HepG2 (cell line): ENCODE measurements around the gene PIK3IP1. TPM values are rescaled to one million over a fixed set of nuclear protein-coding genes. Genes with fewer than 3 reads are reported as not detected.

Source experiments
- ATAC-seq: fragments of 200-7000 bp; cut with Tn5 transposase; 3 replicates; pipeline ENCODE4 v1.9.1; 2020; ENCODE audit warnings: mild to moderate bottlenecking, moderate library complexity
- BruUV-seq: library from RNA; stranded (reverse); fragments of 400-500 nt; replicated peaks from 2 replicates; lab custom pipeline; 2021; lab: Mats Ljungman, UMichigan
- CTCF ChIA-PET: fragments of 300-600 bp; formaldehyde crosslinking; extraction: SDS; loops from one replicate; lab custom pipeline; 2021; ENCODE audit warnings: low total read pairs, inconsistent platforms, low intra/inter-chr PET ratio; lab: Yijun Ruan, JAX
- POLR2A ChIA-PET: fragments of 350-600 bp; sonication (Branson Sonifier 250); formaldehyde crosslinking; loops from one replicate; lab custom pipeline; 2020; ENCODE audit warnings: antibody characterized with exemption, inconsistent platforms; lab: Yijun Ruan, JAX
- DNase-seq: peaks from one replicate; pipeline ENCODE4 v3.0.0-alpha.2; 2015; ENCODE audit warnings: low spot score
- FAIRE-seq: peaks from 3 replicates; lab custom pipeline; 2011; peaks lifted over from hg19 to GRCh38; lab: Jason Lieb, UNC
- H2AFZ ChIP-seq: one replicate; pipeline ENCODE4 v1.6.1; 2011; ENCODE audit warnings: low read length, inconsistent platforms
- H3K27ac ChIP-seq: fragments of 300-600 bp; 3 replicates; pipeline ENCODE4 v1.8.0; 2011; ENCODE audit warnings: mixed run types, mild to moderate bottlenecking, mixed read lengths, low read length, inconsistent platforms; ENCODE audit not compliant: insufficient read depth; ENCODE audit errors: extremely low read length
- H3K27me3 ChIP-seq, 2 experiments: fragments of 200-600 bp in 1 of 2; 2 replicates in 1 of 2; 3 replicates in 1 of 2; pipeline versions ENCODE4 v1.6.0 to v1.8.0; 2011; ENCODE audit warnings: low read length in 2 of 2, mild to moderate bottlenecking in 2 of 2, moderate library complexity in 2 of 2, inconsistent platforms in 1 of 2; ENCODE audit not compliant: insufficient read depth in 2 of 2, control insufficient read depth in 1 of 2
- H3K36me3 ChIP-seq, 2 experiments: fragments of 200-600 bp in 1 of 2; replicated peaks in 1 of 2; 2 replicates in 1 of 2; 3 replicates in 1 of 2; pipeline versions ENCODE4 v1.5.1 to v1.8.0; 2011; ENCODE audit warnings: low read length in 2 of 2, inconsistent platforms in 1 of 2; ENCODE audit not compliant: insufficient read depth in 2 of 2, control insufficient read depth in 1 of 2
- H3K4me1 ChIP-seq: 2 replicates; pipeline ENCODE4 v1.5.1; 2012; ENCODE audit warnings: low read length, inconsistent platforms; ENCODE audit not compliant: insufficient read depth
- H3K4me2 ChIP-seq: 2 replicates; pipeline ENCODE4 v1.6.0; 2011; ENCODE audit warnings: low read depth, low read length, inconsistent platforms
- H3K4me3 ChIP-seq, 3 experiments: fragments of 200-600 bp in 1 of 3; sonication (generic), shearing (Covaris generic) in 1 of 3; replicated peaks in 1 of 3; 2 replicates each; pipeline ENCODE4 v1.5.1; 2011 to 2016; ENCODE audit warnings: low read length in 3 of 3, inconsistent platforms in 2 of 3, low read depth in 2 of 3, mild to moderate bottlenecking in 2 of 3, control low read depth in 1 of 3, mixed read lengths in 1 of 3; ENCODE audit not compliant: insufficient read depth in 1 of 3
- H3K79me2 ChIP-seq: one replicate; pipeline ENCODE4 v1.6.1; 2011; ENCODE audit warnings: low read length, inconsistent platforms; ENCODE audit not compliant: insufficient read depth
- H3K9ac ChIP-seq: 2 replicates; pipeline ENCODE4 v1.6.0; 2011; ENCODE audit warnings: mild to moderate bottlenecking, low read depth, low read length, inconsistent platforms; ENCODE audit not compliant: insufficient read depth
- H3K9me3 ChIP-seq: 2 replicates; pipeline ENCODE4 v1.5.1; 2012; ENCODE audit warnings: mild to moderate bottlenecking, low read length
- H4K20me1 ChIP-seq: 2 replicates; pipeline ENCODE4 v1.6.0; 2011; ENCODE audit warnings: inconsistent platforms, mild to moderate bottlenecking, low read length, moderate library complexity; ENCODE audit not compliant: insufficient read depth
- CEBPB ChIP-seq: IDR thresholded peaks from 2 replicates; pipeline ENCODE4 v1.6.1; 2011; ENCODE audit warnings: low read depth, low read length, improper control_type of control experiment, borderline replicate concordance
- CTCF ChIP-seq: sonication (generic); formaldehyde crosslinking; IDR thresholded peaks from 2 replicates; pipeline ENCODE4 v1.5.0; 2020; ENCODE audit warnings: mild to moderate bottlenecking, missing genetic modification reagents, moderate library complexity
- MTERF4 ChIP-seq: sonication (generic); formaldehyde crosslinking; IDR thresholded peaks from 2 replicates; pipeline ENCODE4 v1.8.0; 2023; ENCODE audit warnings: mild to moderate bottlenecking, missing genetic modification reagents
- MXD1 ChIP-seq: sonication (generic); formaldehyde crosslinking; IDR thresholded peaks from 2 replicates; pipeline ENCODE4 v1.4.0; 2020; ENCODE audit warnings: mild to moderate bottlenecking, missing genetic modification reagents
- NR2F6 ChIP-seq, 2 experiments: IDR thresholded peaks; 2 replicates each; pipeline ENCODE4 v1.6.1; 2016; ENCODE audit warnings: antibody characterized with exemption in 1 of 2, mild to moderate bottlenecking in 1 of 2
- RBM22 ChIP-seq: fragments of 200-400 bp; formaldehyde crosslinking; optimal IDR thresholded peaks from 2 replicates; pipeline ENCODE3; 2017; ENCODE audit warnings: mild to moderate bottlenecking, low read length, moderate library complexity
- SMC3 ChIP-seq: IDR thresholded peaks from 2 replicates; pipeline ENCODE4 v1.6.1; 2011; ENCODE audit warnings: low read length, improper control_type of control experiment
- STAG1 ChIP-seq: sonication (generic); formaldehyde crosslinking; IDR thresholded peaks from 2 replicates; pipeline ENCODE4 v1.4.0; 2020; ENCODE audit warnings: missing genetic modification reagents
- TEAD3 ChIP-seq: optimal IDR thresholded peaks from 2 replicates; pipeline ENCODE3; 2016; ENCODE audit warnings: borderline replicate concordance
- ZBTB33 ChIP-seq: sonication (generic); formaldehyde crosslinking; IDR thresholded peaks from 2 replicates; pipeline ENCODE4 v1.4.0; 2020; ENCODE audit warnings: missing genetic modification reagents
- ZNF230 ChIP-seq: sonication (generic); formaldehyde crosslinking; IDR thresholded peaks from 2 replicates; pipeline ENCODE4 v1.4.0; 2020; ENCODE audit warnings: mild to moderate bottlenecking, missing genetic modification reagents
- ZNF577 ChIP-seq: sonication (generic); formaldehyde crosslinking; IDR thresholded peaks from 2 replicates; pipeline ENCODE4 v1.4.0; 2020; ENCODE audit warnings: mild to moderate bottlenecking, low read depth, missing genetic modification reagents, borderline replicate concordance
- whole genome bisulfite sequencing: methylation state at CpG from one replicate; pipeline ENCODE4 v1.1.6; 2017; ENCODE audit warnings: low lambda C conversion rate; 5-methylcytosine and 5-hydroxymethylcytosine counted together
- in situ Hi-C: cut with HindIII; loops from 2 replicates; pipeline ENCODE4 v1.10.0; 2017; ENCODE audit warnings: low pct_unique_long_range_greater_than_20kb; ENCODE audit not compliant: extremely low pct_ligation_motif_present
- intact Hi-C: fragments of 100-400 bp; cut with micrococcal nuclease; formaldehyde crosslinking; loops from one replicate; pipeline ENCODE4 v1.10.0; 2022; ENCODE audit not compliant: unreplicated experiment
- polyA plus RNA-seq, 8 experiments: library from polyadenylated mRNA; depleted of rRNA in 3 of 8; stranded (reverse) in 7 of 8; unstranded in 1 of 8; fragments of >200 nt; fragmentation: Illumina TruSeq in 4 of 8; extraction: Trizol in 4 of 8; gene quantifications; 2 replicates each; pipeline versions ENCODE4 v1.2.1 to v1.2.3, GENCODE V29; 2011 to 2016; ENCODE audit warnings: low read depth in 4 of 8, missing spikeins in 1 of 8, mixed read lengths in 1 of 8; ENCODE audit not compliant: insufficient read depth in 1 of 8
- total RNA-seq, 5 experiments: library from RNA; depleted of rRNA; stranded (reverse); fragments of >200 nt; fragmentation: Illumina TruSeq; extraction: Trizol; gene quantifications; 2 replicates each; pipeline ENCODE4 v1.2.3, GENCODE V29; 2016; ENCODE audit warnings: low read depth in 1 of 5

PIK3IP1 gene
- total and polyA plus RNA-seq, 2 of the 13 experiments (the other 11 are each of a cell fraction or from before 2014, with no cell fraction given), result 1.3 to 2.5 TPM

- ChIA-PET CTCF (no interaction called here), POLR2A (interaction anchor here (0.8 kb wide), 1 partner anchor 11 kb away, joined by 3 read pairs; no protein-coding TSS in a partner anchor)
- BruUV-seq, result no TSS peak
- DNase-seq (peak; percentile 52), ATAC-seq (peak; percentile 78), FAIRE-seq (peak; percentile 86)
- H3K9ac ChIP-seq, result no peak overlapping the region
- no peaks in the 10 kb centered on the region for H3K79me2 ChIP-seq
- H3K4me3 ChIP-seq, result no peak overlapping the region
- H3K27ac ChIP-seq, result no peak overlapping the region
- H2AFZ ChIP-seq, result no peak overlapping the region
- H3K36me3 ChIP-seq, result peaks cover 34 to 76% of the 10 kb centered on the region in 2 experiments
- TF ChIP-seq CTCF, result peak; percentile 71
- TF ChIP-seq CEBPB, result peak; percentile 61; the same call in 1 of the 2 replicates
- TF ChIP-seq ZBTB33, result peak; percentile 44; the same call in 1 of the 2 replicates
- TF ChIP-seq ZNF230 (CRISPR knock-in tag), result no peak
- TF ChIP-seq TEAD3 (CRISPR knock-in tag), result peak; percentile 54
- TF ChIP-seq SMC3, result peak; percentile 50; the same call in 1 of the 2 replicates
- no peak for TF ChIP-seq MTERF4 (CRISPR knock-in tag)
- peak; percentile 67 for TF ChIP-seq STAG1 (CRISPR knock-in tag)
- TF ChIP-seq NR2F6 (IDR thresholded peaks at IDR 0.05), result no peak
- no peak for TF ChIP-seq NR2F6 (CRISPR knock-in tag; IDR thresholded peaks at IDR 0.05)
- no peak for TF ChIP-seq ZNF577 (CRISPR knock-in tag)
- no peak for TF ChIP-seq MXD1
- TF ChIP-seq RBM22, result peak; percentile 56
- intact Hi-C loops (loop anchor here (2.0 kb wide), 1 partner anchor 74 kb away; no protein-coding TSS in a partner anchor), in situ Hi-C loops (no loop called here)
- H3K9me3 ChIP-seq, result no peaks in the 10 kb centered on the region
- WGBS, result 93% methylated on average over 9 of the region's 15 CpGs
- no peak overlapping the region for H3K4me2 ChIP-seq
- H3K27me3 ChIP-seq, result no peaks in the 10 kb centered on the region
- H4K20me1 ChIP-seq, result peaks cover 4% of the 10 kb centered on the region; the same call in 1 of the 2 replicates
- H3K4me1 ChIP-seq, result peaks cover 23% of the 10 kb centered on the region
Measured at GRCh38 chr22:31272522-31273446, 19.5 kb downstream of the PIK3IP1 start.
